ENCODE results near the gene OBP2A. TPM values are rescaled to one million over a fixed set of nuclear protein-coding genes. Genes with fewer than 3 reads are reported as not detected.

OBP2A gene
- total and polyA plus RNA-seq, 9 donors = 1.4 to 7.8 (median 4.8) TPM; not detected in 5

DNA sequence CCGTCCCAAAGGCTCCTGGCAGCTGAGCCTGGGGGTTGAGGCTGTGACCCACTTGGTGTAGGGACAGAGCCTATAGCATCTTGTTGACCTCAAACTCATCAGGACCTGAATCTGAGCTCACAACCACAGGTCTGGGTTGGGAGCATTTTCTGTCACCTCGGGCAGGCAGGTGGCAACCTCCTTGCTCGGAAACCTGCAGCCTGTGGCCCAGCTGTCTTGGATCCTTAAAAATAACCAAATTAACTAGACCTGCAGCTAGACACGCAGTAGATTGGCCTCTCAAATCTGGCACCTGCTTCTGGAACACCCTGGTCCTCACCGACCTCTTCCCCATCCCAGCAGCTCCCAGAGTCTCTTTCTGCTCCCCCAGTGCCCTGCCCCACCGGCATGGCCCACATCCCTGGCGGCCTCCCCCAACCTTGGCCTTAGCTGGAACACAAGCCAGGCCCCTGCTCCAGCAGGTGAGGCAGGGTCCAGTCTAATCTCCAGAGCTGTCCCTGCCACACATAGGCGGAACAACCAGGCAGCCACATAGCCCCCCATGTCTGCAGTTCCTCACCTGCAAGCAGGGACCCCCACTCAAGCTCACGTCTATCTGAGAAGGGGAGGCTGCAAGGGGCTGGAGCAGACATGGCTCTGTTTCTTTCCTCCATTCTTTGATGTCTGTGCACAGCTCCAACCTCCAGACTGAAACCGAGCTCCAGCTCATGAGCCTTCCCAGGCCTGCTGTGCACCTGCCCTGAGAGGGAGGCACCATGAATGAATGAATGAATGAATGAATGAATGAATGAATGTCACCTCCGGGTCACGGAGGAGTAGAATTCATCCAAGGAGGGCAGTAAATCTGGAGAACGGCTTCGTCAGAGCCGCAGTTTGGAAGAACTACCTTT is 43.9 kb downstream of the OBP2A start:
- DNase-seq = no peak
- TF ChIP-seq CTCF (IDR thresholded peaks at IDR 0.05) (no peak), EP300 (IDR thresholded peaks at IDR 0.05) (no peak), POLR2A (IDR thresholded peaks at IDR 0.05) (no peak)
- H3K27me3 ChIP-seq = no peaks in the 10 kb centered on the region

DNA sequence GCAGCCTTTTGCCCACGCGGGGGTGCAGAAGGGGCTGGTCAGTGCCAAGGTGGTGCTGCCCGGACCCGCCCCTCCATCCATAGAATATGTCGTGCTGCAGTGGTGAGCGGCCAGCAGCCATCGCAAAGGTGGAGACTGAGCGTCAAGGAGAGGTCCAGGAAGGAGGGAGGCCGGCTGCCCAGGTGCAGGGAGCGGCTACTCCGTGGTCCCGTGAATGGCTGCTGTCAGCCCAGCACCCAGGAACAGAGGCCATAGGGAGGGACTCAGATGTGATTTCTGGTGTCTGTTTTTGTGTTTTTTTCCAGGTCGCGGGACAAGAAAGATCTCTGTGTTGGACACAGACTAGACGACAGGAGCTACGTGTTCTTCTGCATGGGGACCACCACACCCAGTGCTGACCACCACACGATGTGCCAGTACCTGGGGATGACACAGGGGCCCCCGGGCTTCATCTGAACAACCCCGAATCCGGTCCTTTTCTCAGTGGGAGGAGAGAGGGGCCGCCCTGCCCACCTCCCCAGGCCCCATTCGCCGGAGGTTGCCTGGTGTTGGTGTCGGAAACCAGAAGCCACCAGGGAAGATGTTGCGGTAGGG is 44.7 kb downstream of the OBP2A start:
- no peaks in the 10 kb centered on the region for H3K36me3 ChIP-seq
- no peaks in the 10 kb centered on the region for H3K4me1 ChIP-seq (ENCODE audit: insufficient read depth)
- no peaks in the 10 kb centered on the region for H3K9me3 ChIP-seq
- no peak for TF ChIP-seq CTCF (IDR thresholded peaks at IDR 0.05)
- TF ChIP-seq POLR2A (IDR thresholded peaks at IDR 0.05) = no peak
- TF ChIP-seq EP300 (IDR thresholded peaks at IDR 0.05) = no peak
- no peaks in the 10 kb centered on the region for H3K27me3 ChIP-seq
- intact Hi-C loops (cut with DNase I) = no loop called here
- no peak overlapping the region for H3K27ac ChIP-seq
- 74 to 82% (median 80%) methylated on average over 25 of the region's 25 CpGs for WGBS, 3 donors
- H3K4me3 ChIP-seq = no peak overlapping the region
- no peak for DNase-seq

More for the DNA sequence above, 43.9 kb downstream of the OBP2A start:
- Histone ChIP-seq H3K27ac (no peak overlapping the region), H3K4me3 (no peak overlapping the region), H3K9me3 (no peaks in the 10 kb centered on the region), H3K4me1 (ENCODE audit: insufficient read depth) (no peaks in the 10 kb centered on the region), H3K36me3 (no peaks in the 10 kb centered on the region)
- 67 to 72% (median 69%) methylated on average over 15 of the region's 15 CpGs for WGBS, 3 donors
- intact Hi-C loops (cut with DNase I) = no loop called here

- intact Hi-C loops (cut with DNase I) = no loop called here
- H3K27ac ChIP-seq = no peak overlapping the region
- no peaks in the 10 kb centered on the region for H3K4me1 ChIP-seq (ENCODE audit: insufficient read depth)
- TF ChIP-seq CTCF (IDR thresholded peaks at IDR 0.05) = no peak
- no peak for TF ChIP-seq POLR2A (IDR thresholded peaks at IDR 0.05)
- no peak for TF ChIP-seq EP300 (IDR thresholded peaks at IDR 0.05)
- no peaks in the 10 kb centered on the region for H3K27me3 ChIP-seq
- WGBS, 3 donors = 65 to 76% (median 73%) methylated on average over 21 to 22 of the region's 22 CpGs
- no peak for DNase-seq
- no peak overlapping the region for H3K4me3 ChIP-seq
- no peaks in the 10 kb centered on the region for H3K36me3 ChIP-seq
- no peaks in the 10 kb centered on the region for H3K9me3 ChIP-seq
These were observed 45.8 kb downstream of the OBP2A start for GRCh38 chr9:135591506-135592330.

GRCh38 chr9:135592331-135592590 is 46.3 kb downstream of the OBP2A start:
- no peak overlapping the region for H3K4me3 ChIP-seq
- no peaks in the 10 kb centered on the region for H3K4me1 ChIP-seq (ENCODE audit: insufficient read depth)
- no peak for TF ChIP-seq CTCF (IDR thresholded peaks at IDR 0.05)
- no peak for TF ChIP-seq EP300 (IDR thresholded peaks at IDR 0.05)
- TF ChIP-seq POLR2A (IDR thresholded peaks at IDR 0.05) = no peak
- H3K9me3 ChIP-seq = no peaks in the 10 kb centered on the region
- no peaks in the 10 kb centered on the region for H3K27me3 ChIP-seq
- no peaks in the 10 kb centered on the region for H3K36me3 ChIP-seq
- WGBS, 3 donors = 61 to 64% (median 63%) methylated on average over 5 of the region's 5 CpGs
- H3K27ac ChIP-seq = no peak overlapping the region
- intact Hi-C loops (cut with DNase I) = no loop called here
- DNase-seq = no peak

Data from ovary (tissue), 9 donors.